ENCODE results near the gene ADAM8.
"Not testable (repeated sequence)": the region's sequence is repeated elsewhere in the genome, so short reads cannot be mapped to it uniquely, and the experiment has no call there.

ADAM8 gene

DNA sequence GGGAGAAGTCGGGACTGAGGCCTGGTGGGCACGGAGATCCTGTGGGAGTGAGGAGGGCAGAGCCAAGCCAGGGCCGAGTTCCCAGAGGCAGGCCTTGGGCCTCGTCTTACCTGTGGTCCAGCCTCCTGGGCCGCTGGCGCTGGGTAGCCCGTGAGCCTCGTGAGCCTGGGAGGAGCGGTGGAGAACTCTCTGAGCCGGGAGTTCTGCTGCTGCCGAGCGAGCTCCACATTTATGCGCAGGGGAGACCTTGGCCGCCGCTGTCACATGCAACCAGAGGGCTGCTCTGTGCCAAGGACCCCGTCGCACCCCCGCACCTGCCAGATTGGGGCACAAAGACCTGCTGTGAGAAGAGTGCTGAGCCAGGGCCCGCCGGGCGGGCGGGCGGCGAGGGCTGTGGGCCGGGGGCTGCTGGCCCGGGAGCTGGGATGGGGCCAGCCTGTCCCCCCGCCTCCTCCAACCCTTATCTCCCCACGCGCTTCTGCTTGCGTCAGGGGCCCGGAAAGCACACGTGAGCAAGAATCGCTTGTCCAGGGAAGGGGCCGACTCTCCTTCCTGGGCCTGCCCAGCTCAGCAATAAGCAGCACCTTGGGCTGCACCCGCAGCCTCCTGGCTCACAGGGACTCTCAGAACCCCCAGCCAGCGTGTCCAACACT is 28.9 kb downstream of the ADAM8 start:
- no peak for DNase-seq

DNA sequence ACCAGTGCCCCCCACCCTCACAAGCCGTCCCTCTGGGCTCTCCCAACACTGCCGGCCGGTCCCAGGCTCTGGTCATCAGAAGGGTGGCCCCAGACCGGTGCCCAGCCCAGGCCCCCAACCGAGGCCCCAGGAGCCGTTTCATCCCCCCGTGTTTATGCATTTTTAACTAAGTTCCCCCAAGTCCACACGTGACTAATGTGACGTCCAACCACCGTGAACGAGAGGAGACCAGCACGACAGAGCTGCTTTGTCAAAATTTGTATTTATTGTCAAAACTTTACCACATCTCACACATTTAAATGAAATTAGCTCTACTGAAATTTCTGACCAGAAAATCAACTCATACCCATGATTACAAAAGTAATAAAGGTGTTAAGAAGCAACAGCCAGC is 30.4 kb downstream of the ADAM8 start:
- DNase-seq: no peak

DNA sequence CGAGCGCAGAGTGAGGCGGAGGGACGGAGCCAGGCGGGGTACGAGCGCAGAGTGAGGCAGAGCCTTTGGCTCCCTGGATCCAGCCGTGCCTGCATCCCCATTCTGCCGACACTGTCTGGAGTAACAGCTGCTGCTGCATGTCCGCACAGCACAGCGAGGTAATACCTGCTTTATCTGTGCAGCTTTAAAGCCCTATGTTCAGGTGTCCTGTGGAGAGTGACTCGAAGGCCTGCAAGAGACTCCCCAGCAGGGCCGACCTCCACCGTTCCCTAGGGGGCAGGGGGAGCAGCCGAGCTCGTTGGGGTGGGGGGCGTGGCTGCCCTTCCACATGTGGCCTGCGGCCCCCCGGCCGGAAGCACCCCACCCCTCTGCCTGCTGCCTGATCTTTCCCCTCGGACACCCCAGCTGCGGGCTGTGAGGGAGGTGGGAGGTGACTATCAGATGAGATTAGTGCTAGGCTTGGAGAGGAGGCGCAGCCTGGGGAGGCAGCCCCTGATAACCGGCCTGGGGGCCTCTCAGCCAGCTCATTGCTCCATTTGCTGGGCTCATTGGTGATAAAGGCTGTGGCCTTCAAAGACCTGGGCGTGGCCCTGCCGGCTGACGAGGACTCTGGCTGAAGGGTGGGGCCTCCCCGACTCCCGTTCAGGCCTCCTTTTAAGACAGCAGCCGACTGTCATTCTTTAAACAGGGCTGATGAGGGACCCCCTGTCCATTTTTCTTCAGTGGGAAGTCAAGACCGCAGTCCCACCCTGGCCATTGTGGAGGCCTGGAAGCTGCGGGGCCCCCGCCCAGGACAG is 31.0 kb downstream of the ADAM8 start:
- no peak for DNase-seq

GRCh38 chr10:133243593-133243992 is 33.1 kb downstream of the ADAM8 start:
- no peak for DNase-seq

- no peak for DNase-seq
These were observed 33.9 kb downstream of the ADAM8 start for GRCh38 chr10:133242611-133243356.

DNA sequence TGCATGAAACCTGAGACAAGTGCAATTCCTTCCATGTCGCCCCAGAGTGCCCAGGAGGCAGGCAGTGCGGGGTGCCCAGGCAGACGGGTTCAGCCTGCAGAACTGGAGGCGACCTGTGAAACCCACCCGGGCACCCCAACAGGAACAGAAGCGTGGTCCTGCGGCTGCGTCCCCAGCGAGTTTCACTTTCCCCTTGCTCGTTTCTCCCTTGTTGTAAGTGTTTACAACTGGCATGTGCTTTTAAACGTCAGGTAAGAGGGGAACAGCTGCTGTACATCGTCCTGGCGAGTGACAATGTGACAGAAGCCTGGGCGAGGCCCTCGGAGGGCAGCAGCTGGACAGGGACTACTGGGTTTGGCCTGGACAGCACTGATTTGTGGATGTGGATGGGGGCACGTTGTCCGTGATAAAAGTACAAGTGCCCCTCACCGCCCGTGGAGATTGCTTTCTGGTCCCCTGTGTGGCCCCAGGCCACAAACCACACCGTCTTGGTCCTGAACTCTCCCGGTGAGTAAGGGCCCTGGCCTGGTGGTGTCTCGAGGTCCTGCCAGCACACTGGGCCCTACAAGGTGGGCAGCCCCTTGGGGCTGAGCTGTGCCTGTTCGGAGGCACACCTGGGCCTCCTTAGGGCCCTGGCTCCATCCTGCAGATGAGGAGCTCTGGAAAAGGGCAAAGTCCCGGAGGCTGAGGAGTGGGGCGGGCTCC is 35.0 kb downstream of the ADAM8 start:
- no peak for DNase-seq

DNA sequence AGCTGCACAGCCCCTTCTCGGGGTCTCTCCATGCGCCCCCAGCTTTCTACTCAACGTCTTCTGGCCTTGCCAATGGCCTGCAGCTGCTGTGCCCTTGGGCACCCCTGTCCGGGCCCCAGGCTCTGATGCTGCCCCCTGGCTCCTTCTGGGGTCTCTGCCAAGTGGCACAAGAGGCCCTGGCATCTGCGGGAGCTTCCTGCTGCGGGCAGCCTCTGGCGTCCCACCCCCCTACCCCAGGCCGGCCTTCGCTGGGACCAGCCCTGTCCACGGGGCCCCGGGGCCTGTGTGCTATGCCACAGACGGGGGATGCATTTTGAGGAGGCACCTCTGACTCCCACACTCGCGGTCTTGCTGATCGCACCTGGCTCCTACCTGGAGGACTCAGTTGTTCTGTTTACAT is 36.7 kb downstream of the ADAM8 start:
- no peak for DNase-seq

GRCh38 chr10:133238466-133238804 is 38.2 kb downstream of the ADAM8 start:
- DNase-seq: no peak

DNA sequence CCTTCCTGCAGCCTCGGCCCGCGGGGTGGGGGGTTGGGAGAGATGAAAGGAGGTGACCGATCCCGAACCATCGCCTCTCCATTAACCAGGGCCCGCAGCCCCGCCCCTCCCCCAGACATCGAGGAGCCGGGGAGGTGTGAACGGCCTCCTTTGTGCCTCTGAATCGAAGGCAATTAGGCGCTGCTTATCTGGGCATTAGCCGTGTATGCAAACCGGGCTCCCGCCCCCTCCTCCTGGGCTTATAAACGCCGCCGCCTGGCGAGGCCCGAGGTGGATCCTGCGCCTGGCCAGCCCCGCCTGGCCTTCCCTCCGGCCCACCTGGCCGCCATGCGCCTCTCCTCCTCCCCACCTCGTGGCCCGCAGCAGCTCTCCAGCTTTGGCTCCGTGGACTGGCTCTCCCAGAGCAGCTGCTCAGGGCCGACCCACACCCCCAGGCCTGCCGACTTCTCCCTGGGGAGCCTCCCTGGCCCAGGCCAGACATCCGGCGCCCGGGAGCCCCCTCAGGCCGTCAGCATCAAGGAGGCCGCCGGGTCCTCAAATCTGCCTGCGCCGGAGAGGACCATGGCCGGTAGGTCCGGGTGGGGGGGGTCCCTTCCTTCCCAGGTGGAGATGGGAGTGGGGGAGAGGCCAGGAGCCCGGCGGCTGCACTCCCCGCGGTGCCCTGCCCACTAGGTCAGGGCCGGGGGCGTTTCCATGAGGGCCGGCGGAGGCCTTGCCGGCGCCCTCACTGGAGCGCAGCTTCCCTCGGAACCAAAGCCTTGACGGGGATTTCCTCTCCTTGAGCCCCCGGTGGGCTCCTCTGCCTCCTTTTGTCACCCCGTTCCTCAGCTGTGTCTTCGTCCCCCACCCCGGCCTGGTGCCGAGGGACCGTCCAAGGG is 38.8 kb downstream of the ADAM8 start, which contains the start of gene VENTX:
VENTX (plus strand) TSS at position 268 of the 878 bp plus-strand sequence; CDS start at position 328, 60 bp downstream.
- DNase-seq: no peak

DNA sequence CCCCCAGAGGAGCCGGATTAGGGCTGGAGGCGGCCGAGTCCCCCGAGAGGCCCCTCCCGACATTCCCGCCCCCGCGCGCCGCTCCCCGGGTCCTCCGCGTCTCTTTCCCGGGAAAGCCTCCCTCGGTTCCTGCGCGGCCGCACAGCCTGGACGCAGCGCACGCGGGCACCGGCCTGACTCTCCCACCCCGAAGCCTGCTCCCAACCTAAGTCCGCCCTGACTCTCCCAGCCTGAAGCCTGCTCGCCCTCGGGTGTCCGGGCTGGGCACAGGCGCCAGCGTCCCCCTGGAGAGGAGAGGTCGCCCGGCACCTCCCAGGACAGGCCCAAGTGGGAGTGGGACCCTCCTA is 39.5 kb downstream of the ADAM8 start:
- no peak for DNase-seq

DNA sequence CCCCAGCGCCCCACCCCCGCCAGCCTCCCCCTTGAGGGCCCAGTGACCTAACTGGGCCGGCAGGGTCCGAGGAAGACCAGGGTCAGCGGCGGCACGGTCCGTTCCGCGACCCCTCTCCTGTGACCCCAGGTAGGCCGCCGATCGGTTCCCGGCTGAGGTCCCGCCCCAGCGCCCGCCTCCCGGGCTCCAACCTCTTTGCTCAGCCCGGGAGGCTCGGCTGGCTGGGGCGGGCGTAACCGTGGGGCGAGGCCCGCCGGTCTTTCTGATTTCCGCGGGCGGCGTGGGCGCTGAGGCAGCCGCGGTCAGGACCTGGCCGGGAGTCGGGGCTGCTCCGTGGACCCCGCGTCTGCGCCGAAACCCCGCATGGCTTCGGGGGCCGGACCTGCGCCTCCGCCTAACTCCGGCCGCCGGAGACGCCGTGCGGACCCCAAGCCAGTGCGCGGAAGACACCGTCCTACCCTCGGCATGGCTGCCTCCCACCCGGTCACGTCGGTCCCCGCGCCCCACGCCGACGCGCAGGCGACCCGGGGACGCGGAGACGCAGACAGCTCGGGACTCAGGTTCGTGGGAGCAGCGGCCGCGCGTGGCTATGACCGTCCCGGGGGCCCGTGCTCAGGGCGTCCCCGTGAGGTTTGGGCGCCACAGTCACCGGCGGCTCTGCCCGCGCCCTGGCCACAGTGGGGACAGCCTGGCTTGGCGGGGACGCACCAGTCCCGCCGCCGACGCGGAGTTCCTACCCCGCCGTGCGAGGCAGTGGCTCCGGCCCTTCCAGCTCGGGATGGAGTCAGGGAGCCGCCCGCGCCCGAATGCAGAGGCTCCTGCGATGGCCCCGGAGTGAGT is 40.0 kb downstream of the ADAM8 start:
- no peak for DNase-seq

GRCh38 chr10:133235932-133236331 is 40.7 kb downstream of the ADAM8 start:
- no peak for DNase-seq

DNA sequence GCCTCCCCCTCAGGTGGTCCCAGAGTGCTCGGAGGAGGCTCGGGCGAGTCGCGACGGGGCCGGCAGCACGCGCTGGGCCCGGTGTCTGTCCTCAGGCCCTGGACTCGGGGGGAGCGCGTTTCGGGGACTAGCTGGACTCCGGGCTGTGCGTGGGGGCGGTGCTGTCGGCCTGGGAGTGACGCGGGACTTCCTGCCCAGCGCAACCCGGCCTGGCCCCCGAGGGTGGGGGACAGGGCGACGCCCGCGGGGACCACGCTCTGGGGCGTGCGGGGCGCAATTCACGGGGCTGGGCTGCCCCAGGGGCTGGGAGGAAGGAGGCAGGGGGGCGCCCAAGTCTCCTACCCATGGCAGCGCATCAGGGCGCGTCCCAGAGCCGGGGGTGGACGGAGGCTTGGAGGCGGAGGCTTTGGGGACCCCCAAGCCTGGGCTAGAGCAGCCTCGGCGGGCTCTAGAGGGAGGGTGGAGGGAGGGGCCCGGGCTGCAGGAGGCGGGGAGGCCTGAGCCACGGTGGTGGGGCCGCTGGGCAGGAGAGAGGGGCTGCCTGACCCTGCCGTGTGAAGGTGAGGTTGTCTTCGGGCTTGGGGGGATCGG is 41.3 kb downstream of the ADAM8 start:
- DNase-seq: no peak

DNA sequence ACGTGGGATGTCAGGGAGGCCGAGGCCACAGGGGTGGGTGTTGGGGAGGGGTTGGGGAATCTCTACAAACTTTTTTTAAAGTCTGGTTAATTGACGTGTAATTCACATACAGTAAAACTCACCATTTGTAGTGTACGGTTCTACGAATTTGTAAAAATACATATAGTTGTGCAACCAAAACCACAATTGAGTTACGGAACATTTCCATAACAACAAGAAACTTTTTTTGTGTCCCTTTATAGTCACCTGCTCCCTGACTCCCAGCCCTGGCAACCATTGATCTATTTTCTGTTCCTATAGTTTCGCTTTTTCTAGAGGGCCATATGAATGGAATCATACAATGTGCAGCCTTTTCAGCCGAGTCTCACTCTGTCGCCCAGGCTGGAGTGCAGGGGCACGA is 41.9 kb downstream of the ADAM8 start:
- DNase-seq: not testable (repeated sequence)

DNA sequence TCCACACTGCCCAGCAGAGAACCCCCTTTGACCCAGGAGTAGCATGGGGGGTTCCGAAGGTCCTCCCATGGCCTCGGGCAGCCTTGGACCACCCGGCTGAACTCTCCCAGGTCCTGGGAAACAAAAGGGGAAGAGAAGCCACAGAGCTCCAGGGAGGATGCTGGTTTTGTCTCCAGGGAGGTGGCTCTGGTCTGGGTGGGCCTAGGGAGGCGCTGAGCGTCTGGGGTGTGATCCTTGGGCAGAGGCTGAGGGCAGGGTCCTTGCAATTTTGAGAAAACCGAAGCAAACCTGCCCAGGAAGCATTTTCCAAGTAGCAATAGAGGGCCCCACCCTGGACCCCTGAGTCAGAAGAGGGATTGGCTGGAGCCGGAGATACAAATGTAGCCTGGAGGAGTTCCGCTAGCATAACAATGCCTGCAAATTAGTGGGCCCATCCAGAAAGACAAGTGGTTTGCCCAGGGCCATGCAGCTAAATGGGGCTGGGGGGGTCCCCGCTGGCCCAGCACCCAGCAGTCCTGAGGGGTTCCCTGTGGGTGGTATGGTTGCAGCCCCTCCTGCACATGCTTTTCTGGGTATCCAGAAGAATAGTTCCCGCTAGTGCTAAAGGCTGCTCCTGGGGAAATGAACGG is 44.6 kb downstream of the ADAM8 start:
- no peak for DNase-seq

- no peak for DNase-seq
These were observed 45.3 kb downstream of the ADAM8 start for GRCh38 chr10:133231244-133231945.

- DNase-seq: no peak
These were observed 46.1 kb downstream of the ADAM8 start for GRCh38 chr10:133230387-133231195.

- DNase-seq: no peak
These were observed 46.7 kb downstream of the ADAM8 start, which contains the start of gene UTF1 for GRCh38 chr10:133230044-133230361. Gene UTF1, plus strand, starts transcription at chr10:133230217. Its CDS starts 72 bp downstream, at chr10:133230289.
